ENCODE data around the gene BTBD2.

DNA sequence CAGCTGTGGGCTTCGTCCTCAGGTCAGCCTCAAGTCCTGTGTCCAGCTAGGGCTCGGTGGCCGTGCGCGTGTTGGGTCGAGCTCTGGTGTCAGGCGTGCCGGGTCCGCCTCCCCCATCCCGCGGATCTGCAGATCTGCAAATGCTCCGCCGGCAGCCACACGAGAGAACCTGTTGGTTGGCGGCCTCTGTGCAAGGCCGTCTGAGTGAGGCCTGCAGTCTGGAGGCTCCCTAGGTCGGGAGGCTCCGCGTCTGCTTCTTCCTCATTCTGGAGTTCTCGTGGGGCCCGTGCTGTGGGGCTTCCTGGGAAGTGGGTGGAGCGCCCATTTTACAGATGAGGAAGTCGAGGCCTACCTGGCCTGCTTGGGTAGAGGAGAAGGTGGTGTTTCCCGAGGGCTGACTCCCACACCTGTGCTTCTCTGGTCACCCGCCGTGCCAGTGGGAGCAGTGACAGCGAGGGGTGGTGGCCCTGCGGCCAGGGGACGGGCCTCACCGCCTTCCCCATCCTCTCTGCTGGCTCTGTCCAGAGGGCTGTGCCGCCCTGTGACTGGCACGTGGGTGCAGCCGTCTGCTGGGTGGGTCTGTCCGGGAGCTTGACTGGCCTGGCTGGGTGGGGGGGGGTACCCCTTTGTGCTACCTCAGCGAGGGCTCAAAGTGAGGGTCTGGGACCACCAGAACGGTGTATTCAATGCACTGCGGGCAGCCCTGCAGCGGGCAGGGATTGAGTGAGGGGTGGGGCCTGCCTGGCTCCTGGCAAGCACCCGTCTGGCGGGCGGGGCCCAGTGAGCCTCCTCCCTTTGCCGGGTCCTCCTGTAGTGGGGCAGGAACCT, 71.2 kb downstream of the BTBD2 start:
- TF ChIP-seq, protein P1, sequence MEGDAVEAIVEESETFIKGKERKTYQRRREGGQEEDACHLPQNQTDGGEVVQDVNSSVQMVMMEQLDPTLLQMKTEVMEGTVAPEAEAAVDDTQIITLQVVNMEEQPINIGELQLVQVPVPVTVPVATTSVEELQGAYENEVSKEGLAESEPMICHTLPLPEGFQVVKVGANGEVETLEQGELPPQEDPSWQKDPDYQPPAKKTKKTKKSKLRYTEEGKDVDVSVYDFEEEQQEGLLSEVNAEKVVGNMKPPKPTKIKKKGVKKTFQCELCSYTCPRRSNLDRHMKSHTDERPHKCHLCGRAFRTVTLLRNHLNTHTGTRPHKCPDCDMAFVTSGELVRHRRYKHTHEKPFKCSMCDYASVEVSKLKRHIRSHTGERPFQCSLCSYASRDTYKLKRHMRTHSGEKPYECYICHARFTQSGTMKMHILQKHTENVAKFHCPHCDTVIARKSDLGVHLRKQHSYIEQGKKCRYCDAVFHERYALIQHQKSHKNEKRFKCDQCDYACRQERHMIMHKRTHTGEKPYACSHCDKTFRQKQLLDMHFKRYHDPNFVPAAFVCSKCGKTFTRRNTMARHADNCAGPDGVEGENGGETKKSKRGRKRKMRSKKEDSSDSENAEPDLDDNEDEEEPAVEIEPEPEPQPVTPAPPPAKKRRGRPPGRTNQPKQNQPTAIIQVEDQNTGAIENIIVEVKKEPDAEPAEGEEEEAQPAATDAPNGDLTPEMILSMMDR (IDR thresholded peaks at IDR 0.05; ENCODE audit: low read length) = no peak
- no peak for TF ChIP-seq EZH2 (optimal IDR thresholded peaks at IDR 0.05; ENCODE audit: low read depth, low read length)

All from MM.1S (cell line).